A549 (cell line): ENCODE data around the gene PCTP.

ENCODE experiments used
- BHLHE40 ChIP-seq: IDR thresholded peaks from 2 replicates; pipeline ENCODE4 v1.6.1; 2012; ENCODE audit warnings: low read depth, low read length, inconsistent platforms
- CBX2 ChIP-seq: fragments of 200-600 bp; sonication (generic); IDR thresholded peaks from 2 replicates; pipeline ENCODE4 v1.6.1; 2016; ENCODE audit warnings: low read depth, mild to moderate bottlenecking, borderline replicate concordance
- CEBPB ChIP-seq, 2 experiments: fragments of >200 bp in 1 of 2; sonication (Bioruptor Twin) in 1 of 2; formaldehyde crosslinking in 1 of 2; IDR thresholded peaks; 2 replicates each; pipeline ENCODE4 v1.6.1; 2012 to 2016
- CTCF ChIP-seq: fragments of >200 bp; sonication (Bioruptor Twin); formaldehyde crosslinking; IDR thresholded peaks from 3 replicates; pipeline ENCODE4 v1.5.1; 2016
- MYC ChIP-seq: IDR thresholded peaks from 2 replicates; pipeline ENCODE4 v1.6.1; 2012; ENCODE audit warnings: mild to moderate bottlenecking, inconsistent platforms, low read length, improper control_type of control experiment, borderline replicate concordance
- NFE2L2 ChIP-seq: fragments of 150-350 bp; conservative IDR thresholded peaks from 2 replicates; pipeline ENCODE4 v1.6.1; 2014; ENCODE audit warnings: low read length
- POLR2A ChIP-seq: IDR thresholded peaks from 2 replicates; pipeline ENCODE4 v1.6.1; 2012; ENCODE audit warnings: mild to moderate bottlenecking, low read length
- RFX5 ChIP-seq: fragments of 450-650 bp; IDR thresholded peaks from 2 replicates; pipeline ENCODE4 v1.7.1; 2014; ENCODE audit warnings: antibody characterized with exemption, mild to moderate bottlenecking, moderate library complexity
- SMC3 ChIP-seq: fragments of >200 bp; sonication (Bioruptor Twin); formaldehyde crosslinking; IDR thresholded peaks from 3 replicates; pipeline ENCODE4 v1.6.1; 2018; ENCODE audit warnings: inconsistent platforms
- TP53 ChIP-seq: fragments of 250-450 bp; sonication (Bioruptor Pico); IDR thresholded peaks from 2 replicates; pipeline ENCODE4 v1.5.0; 2021; ENCODE audit warnings: mild to moderate bottlenecking, moderate library complexity
- TF ChIP-seq, protein P1 (sequence below): fragments of 250-450 bp; sonication (Bioruptor Pico); IDR thresholded peaks from 2 replicates; pipeline ENCODE4 v1.5.0; 2021; ENCODE audit warnings: mild to moderate bottlenecking, moderate library complexity, borderline replicate concordance

DNA sequence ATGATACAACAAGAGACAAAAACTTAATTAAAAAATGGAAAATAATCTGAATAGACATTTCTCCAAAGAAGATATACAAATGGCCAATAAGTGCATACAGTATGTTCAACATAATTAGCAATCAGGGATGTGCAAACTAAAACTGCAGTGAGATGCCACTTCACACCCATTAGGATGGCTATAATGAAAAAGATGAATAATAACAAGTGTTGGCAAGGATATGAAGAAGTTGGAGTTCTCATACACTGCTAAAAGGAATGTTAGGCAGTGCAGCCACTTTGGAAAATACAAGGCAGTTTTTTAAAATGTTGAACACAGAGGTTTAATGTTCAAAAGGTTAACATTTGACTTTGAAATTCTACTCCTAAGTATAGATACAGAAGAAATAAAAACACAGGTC, 69.8 kb downstream of the PCTP start:
- TF ChIP-seq POLR2A = no peak
- no peak for TF ChIP-seq RFX5
- TF ChIP-seq, protein P1, sequence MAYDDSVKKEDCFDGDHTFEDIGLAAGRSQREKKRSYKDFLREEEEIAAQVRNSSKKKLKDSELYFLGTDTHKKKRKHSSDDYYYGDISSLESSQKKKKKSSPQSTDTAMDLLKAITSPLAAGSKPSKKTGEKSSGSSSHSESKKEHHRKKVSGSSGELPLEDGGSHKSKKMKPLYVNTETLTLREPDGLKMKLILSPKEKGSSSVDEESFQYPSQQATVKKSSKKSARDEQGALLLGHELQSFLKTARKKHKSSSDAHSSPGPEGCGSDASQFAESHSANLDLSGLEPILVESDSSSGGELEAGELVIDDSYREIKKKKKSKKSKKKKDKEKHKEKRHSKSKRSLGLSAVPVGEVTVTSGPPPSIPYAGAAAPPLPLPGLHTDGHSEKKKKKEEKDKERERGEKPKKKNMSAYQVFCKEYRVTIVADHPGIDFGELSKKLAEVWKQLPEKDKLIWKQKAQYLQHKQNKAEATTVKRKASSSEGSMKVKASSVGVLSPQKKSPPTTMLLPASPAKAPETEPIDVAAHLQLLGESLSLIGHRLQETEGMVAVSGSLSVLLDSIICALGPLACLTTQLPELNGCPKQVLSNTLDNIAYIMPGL (CRISPR knock-in tag) = no peak
- TF ChIP-seq TP53 (CRISPR knock-in tag) = no peak
- TF ChIP-seq CTCF = no peak
- no peak for TF ChIP-seq BHLHE40
- TF ChIP-seq SMC3 = no peak
- TF ChIP-seq CEBPB (IDR thresholded peaks at IDR 0.05) = no peak
- TF ChIP-seq NFE2L2 = no peak
- no peak for TF ChIP-seq MYC
- no peak for TF ChIP-seq CBX2
